ENCODE data around the gene ITGA1.
"Not testable (repeated sequence)": the region's sequence is repeated elsewhere in the genome, so short reads cannot be mapped to it uniquely, and the experiment has no call there.

ITGA1 gene

GRCh38 chr5:52838326-52839015, 50.8 kb downstream of the ITGA1 start:
- no peak overlapping the region for H3K4me3 ChIP-seq (ENCODE audit: low read depth, low read length)
- no peak for TF ChIP-seq CTCF (IDR thresholded peaks at IDR 0.05; ENCODE audit: low read depth, low read length)

- no peak overlapping the region for H3K4me3 ChIP-seq (ENCODE audit: low read depth, low read length)
- TF ChIP-seq CTCF (IDR thresholded peaks at IDR 0.05; ENCODE audit: low read depth, low read length), result no peak
Observed at GRCh38 chr5:52839285-52839684, 51.6 kb downstream of the ITGA1 start.

GRCh38 chr5:52840277-52841050, 52.7 kb downstream of the ITGA1 start:
- peak overlapping the region; percentile 28 for H3K4me3 ChIP-seq (ENCODE audit: low read depth, low read length)

GRCh38 chr5:52841114-52841513, 53.4 kb downstream of the ITGA1 start:
- no peak for TF ChIP-seq CTCF (IDR thresholded peaks at IDR 0.05; ENCODE audit: low read depth, low read length)
- H3K4me3 ChIP-seq (ENCODE audit: low read depth, low read length), result no peak overlapping the region

More at GRCh38 chr5:52840277-52841050, 52.7 kb downstream of the ITGA1 start:
- TF ChIP-seq CTCF (IDR thresholded peaks at IDR 0.05; ENCODE audit: low read depth, low read length), result no peak

GRCh38 chr5:52842111-52842510, 54.4 kb downstream of the ITGA1 start:
- TF ChIP-seq CTCF (IDR thresholded peaks at IDR 0.05; ENCODE audit: low read depth, low read length), result no peak
- H3K4me3 ChIP-seq (ENCODE audit: low read depth, low read length), result no peak overlapping the region

- no peak for TF ChIP-seq CTCF (IDR thresholded peaks at IDR 0.05; ENCODE audit: low read depth, low read length)
- no peak overlapping the region for H3K4me3 ChIP-seq (ENCODE audit: low read depth, low read length)
Observed at GRCh38 chr5:52844885-52845284, 57.2 kb downstream of the ITGA1 start.

GRCh38 chr5:52846182-52846842, 58.6 kb downstream of the ITGA1 start:
- TF ChIP-seq CTCF (IDR thresholded peaks at IDR 0.05; ENCODE audit: low read depth, low read length), result no peak
- H3K4me3 ChIP-seq (ENCODE audit: low read depth, low read length), result no peak overlapping the region

- H3K4me3 ChIP-seq (ENCODE audit: low read depth, low read length), result not testable (repeated sequence)
Observed at GRCh38 chr5:52848688-52849087, 61.0 kb downstream of the ITGA1 start.
